Activated CD4-positive, alpha-beta T cell treated with anti-CD3 and anti-CD28 coated beads, Interleukin-2, amount 50 U/mL, for 1 hour (primary cell): ENCODE data around the gene GRAP2.
"Not testable (repeated sequence)": the region's sequence is repeated elsewhere in the genome, so short reads cannot be mapped to it uniquely, and the experiment has no call there.

ENCODE experiments used
- DNase-seq: peaks from one replicate; pipeline ENCODE4 v3.0.0-alpha.2; 2020

GRAP2 gene

GRCh38 chr22:39967996-39968972 lies 67.4 kb downstream of the GRAP2 start:
- DNase-seq: no peak

GRCh38 chr22:39970742-39971141 lies 69.9 kb downstream of the GRAP2 start:
- DNase-seq: no peak

GRCh38 chr22:39972641-39973040 lies 71.8 kb downstream of the GRAP2 start:
- DNase-seq: no peak

- DNase-seq: no peak
Measured at GRCh38 chr22:39973656-39974055, 72.8 kb downstream of the GRAP2 start.

GRCh38 chr22:39974065-39974464 lies 73.2 kb downstream of the GRAP2 start:
- DNase-seq: no peak

- DNase-seq: no peak
Measured at GRCh38 chr22:39979048-39979447, 78.2 kb downstream of the GRAP2 start.

- DNase-seq: no peak
Measured at GRCh38 chr22:39979458-39979857, 78.6 kb downstream of the GRAP2 start.

- no peak for DNase-seq
Measured at GRCh38 chr22:39980596-39980995, 79.7 kb downstream of the GRAP2 start.

GRCh38 chr22:39983346-39983745 lies 82.5 kb downstream of the GRAP2 start:
- no peak for DNase-seq

GRCh38 chr22:39984006-39984405 lies 83.1 kb downstream of the GRAP2 start:
- no peak for DNase-seq

GRCh38 chr22:39984746-39985145 lies 83.9 kb downstream of the GRAP2 start:
- no peak for DNase-seq

- DNase-seq: no peak
Measured at GRCh38 chr22:39985383-39986035, 84.6 kb downstream of the GRAP2 start.

- no peak for DNase-seq
Measured at GRCh38 chr22:39988386-39989114, 87.7 kb downstream of the GRAP2 start.

- DNase-seq: no peak
Measured at GRCh38 chr22:39989633-39990032, 88.7 kb downstream of the GRAP2 start.

- DNase-seq: no peak
Measured at GRCh38 chr22:39990686-39991085, 89.8 kb downstream of the GRAP2 start.

GRCh38 chr22:39991159-39991860 lies 90.4 kb downstream of the GRAP2 start:
- DNase-seq: no peak

- DNase-seq: no peak
Measured at GRCh38 chr22:39992088-39992826, 91.4 kb downstream of the GRAP2 start.

- DNase-seq: not testable (repeated sequence)
Measured at GRCh38 chr22:39992894-39993293, 92.0 kb downstream of the GRAP2 start.

GRCh38 chr22:39994041-39994565 lies 93.2 kb downstream of the GRAP2 start:
- peak; percentile 47 for DNase-seq

GRCh38 chr22:39994566-39995392 lies 93.9 kb downstream of the GRAP2 start, which contains the start of gene FAM83F:
TSS of gene FAM83F (plus strand) at chr22:39994954. CDS start at chr22:39995043, 89 bp downstream.
- peak; percentile 24 for DNase-seq
